RCC 7860 (cell line): ENCODE data around the gene PDGFA.
A peak's percentile ranks its signal among the peaks of the same experiment; 100 is the strongest.
"Not testable (repeated sequence)": the region's sequence is repeated elsewhere in the genome, so short reads cannot be mapped to it uniquely, and the experiment has no call there.

Experiments
- DNase-seq: peaks from one replicate; pipeline ENCODE4 v3.0.0-alpha.2; 2015; ENCODE audit warnings: low spot score
- FAIRE-seq: peaks from 2 replicates; lab custom pipeline; 2012; peaks lifted over from hg19 to GRCh38; lab: Jason Lieb, UNC

Gene PDGFA

GRCh38 chr7:552868-553635 is 33.4 kb upstream of the PDGFA start:
- FAIRE-seq (no peak), DNase-seq (no peak)

GRCh38 chr7:552151-552867 is 32.7 kb upstream of the PDGFA start:
- not testable (repeated sequence) for FAIRE-seq, DNase-seq

- FAIRE-seq, DNase-seq: not testable (repeated sequence)
Observed at GRCh38 chr7:551615-551970, 31.9 kb upstream of the PDGFA start.

- FAIRE-seq: no peak
- DNase-seq: no peak
Observed at GRCh38 chr7:550881-551614, 31.4 kb upstream of the PDGFA start.

- FAIRE-seq (no peak), DNase-seq (no peak)
Observed at GRCh38 chr7:549891-550625, 30.4 kb upstream of the PDGFA start.

GRCh38 chr7:549066-549890 is 29.6 kb upstream of the PDGFA start:
- FAIRE-seq (no peak), DNase-seq (no peak)

- FAIRE-seq: no peak
- no peak for DNase-seq
Observed at GRCh38 chr7:548401-548800, 28.8 kb upstream of the PDGFA start.

GRCh38 chr7:545470-545869 is 25.8 kb upstream of the PDGFA start:
- DNase-seq: no peak
- FAIRE-seq: no peak

- FAIRE-seq: no peak
- DNase-seq: no peak
Observed at GRCh38 chr7:544338-545221, 24.9 kb upstream of the PDGFA start.

GRCh38 chr7:543501-544337 is 24.1 kb upstream of the PDGFA start:
- DNase-seq (no peak), FAIRE-seq (no peak)

GRCh38 chr7:542713-543500 is 23.3 kb upstream of the PDGFA start:
- peak; percentile 97 for DNase-seq
- FAIRE-seq: peak; percentile 92

- DNase-seq (no peak), FAIRE-seq (no peak)
Observed at GRCh38 chr7:542131-542712, 22.6 kb upstream of the PDGFA start.

- FAIRE-seq: no peak
- no peak for DNase-seq
Observed at GRCh38 chr7:541661-542060, 22.0 kb upstream of the PDGFA start.

GRCh38 chr7:540997-541396 is 21.4 kb upstream of the PDGFA start:
- no peak for FAIRE-seq
- no peak for DNase-seq

GRCh38 chr7:540579-540978 is 20.9 kb upstream of the PDGFA start:
- FAIRE-seq: no peak
- DNase-seq: no peak

- peak; percentile 98 for DNase-seq
- peak; percentile 91 for FAIRE-seq
Observed at GRCh38 chr7:539731-540411, 20.2 kb upstream of the PDGFA start.
